SH-SY5Y (cell line): ENCODE results near the gene GPC5.

ENCODE experiments used
- GATA2 ChIP-seq: IDR thresholded peaks from 2 replicates; pipeline ENCODE4 v1.6.1; 2011; ENCODE audit warnings: mild to moderate bottlenecking, low read depth, low read length
- GATA3 ChIP-seq: IDR thresholded peaks from 2 replicates; pipeline ENCODE4 v1.6.1; 2011; ENCODE audit warnings: low read depth, mild to moderate bottlenecking, low read length, moderate library complexity

GRCh38 chr13:91557328-91558090, 159.1 kb downstream of the GPC5 start:
- TF ChIP-seq GATA2 (no peak), GATA3 (no peak)
